Measurements from ENCODE around the gene SHPK. TPM values are rescaled to one million over a fixed set of nuclear protein-coding genes. Genes with fewer than 3 reads are reported as not detected.

The SHPK gene
- total RNA-seq, 3 donors from 2014 or later (not counting 1 experiment from before 2014, with no cell fraction given), result 5.8 to 9.3 (median 8.9) TPM

DNA sequence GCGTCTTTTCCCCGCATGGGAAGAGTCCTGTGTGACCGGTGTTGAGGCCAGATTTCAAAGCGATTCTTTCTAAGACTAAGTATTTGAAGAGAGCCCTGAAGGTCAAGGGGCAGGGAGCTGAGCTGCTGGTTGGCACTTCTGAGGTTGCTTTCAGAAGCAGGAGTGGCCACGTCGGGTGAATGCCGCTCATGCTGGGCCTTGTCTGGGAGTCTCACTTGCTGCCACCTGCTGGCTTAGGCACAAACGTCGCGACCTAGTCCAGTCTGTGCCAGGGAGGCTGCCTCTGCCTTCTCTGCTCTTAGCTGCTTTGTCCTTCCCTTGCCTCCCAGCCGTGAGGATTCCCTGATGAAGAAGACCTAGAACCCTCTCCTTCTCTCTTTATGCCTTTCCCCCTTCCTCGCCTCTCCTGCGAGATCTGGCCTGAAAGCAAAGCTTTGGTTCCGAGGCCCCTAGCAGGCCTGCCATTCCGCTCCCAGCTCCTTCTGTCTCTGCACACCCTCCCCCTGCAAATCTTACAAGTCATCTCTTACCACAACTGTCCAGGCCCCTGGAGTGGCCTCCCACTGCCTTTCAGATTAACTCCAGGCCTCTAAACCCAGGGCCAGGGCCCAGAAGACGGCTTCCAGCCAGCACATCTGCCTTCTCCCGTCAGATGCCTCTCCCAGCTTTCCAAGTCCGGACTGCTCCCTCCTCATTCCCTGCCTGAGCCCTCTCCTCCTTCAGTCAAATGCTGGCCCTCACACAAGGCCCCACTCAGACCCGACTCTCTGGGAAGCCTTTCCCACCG is 11.9 kb upstream of the SHPK start:
- Histone ChIP-seq H3K27me3 (ENCODE audit: control insufficient read depth, insufficient read depth, low read length) (no peaks in the 10 kb centered on the region), H3K4me1 (ENCODE audit: control insufficient read depth, insufficient read depth, low read length) (no peaks in the 10 kb centered on the region), H3K9me3 (ENCODE audit: control insufficient read depth, insufficient read depth, low read length) (no peaks in the 10 kb centered on the region), H3K36me3 (ENCODE audit: control insufficient read depth, insufficient read depth, low read length) (peaks cover 5% of the 10 kb centered on the region), H3K4me3 (ENCODE audit: low read length) (no peak overlapping the region), H3K27ac (ENCODE audit: low read length) (no peak overlapping the region)
- Mint-ChIP-seq H3K4me3 (no peak overlapping the region), H3K4me1 (peaks cover 0 to 8% of the 10 kb centered on the region in 2 donors), H3K27me3 (ENCODE audit: low read depth in 2 of 2) (no peaks in the 10 kb centered on the region), H3K27ac (no peak overlapping the region), H3K9me3 (no peaks in the 10 kb centered on the region), H3K36me3 (no peaks in the 10 kb centered on the region)
- TF ChIP-seq, protein P1, sequence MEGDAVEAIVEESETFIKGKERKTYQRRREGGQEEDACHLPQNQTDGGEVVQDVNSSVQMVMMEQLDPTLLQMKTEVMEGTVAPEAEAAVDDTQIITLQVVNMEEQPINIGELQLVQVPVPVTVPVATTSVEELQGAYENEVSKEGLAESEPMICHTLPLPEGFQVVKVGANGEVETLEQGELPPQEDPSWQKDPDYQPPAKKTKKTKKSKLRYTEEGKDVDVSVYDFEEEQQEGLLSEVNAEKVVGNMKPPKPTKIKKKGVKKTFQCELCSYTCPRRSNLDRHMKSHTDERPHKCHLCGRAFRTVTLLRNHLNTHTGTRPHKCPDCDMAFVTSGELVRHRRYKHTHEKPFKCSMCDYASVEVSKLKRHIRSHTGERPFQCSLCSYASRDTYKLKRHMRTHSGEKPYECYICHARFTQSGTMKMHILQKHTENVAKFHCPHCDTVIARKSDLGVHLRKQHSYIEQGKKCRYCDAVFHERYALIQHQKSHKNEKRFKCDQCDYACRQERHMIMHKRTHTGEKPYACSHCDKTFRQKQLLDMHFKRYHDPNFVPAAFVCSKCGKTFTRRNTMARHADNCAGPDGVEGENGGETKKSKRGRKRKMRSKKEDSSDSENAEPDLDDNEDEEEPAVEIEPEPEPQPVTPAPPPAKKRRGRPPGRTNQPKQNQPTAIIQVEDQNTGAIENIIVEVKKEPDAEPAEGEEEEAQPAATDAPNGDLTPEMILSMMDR (IDR thresholded peaks at IDR 0.05), result no peak
- DNase-seq (peak in 1 of 2 donors; percentile 57), ATAC-seq (peak in 2 of 3 donors; percentile 44 to 67)
- 78% methylated on average over 20 of the region's 20 CpGs for WGBS (ENCODE audit: insufficient coverage)
- intact Hi-C loops (cut with micrococcal nuclease), result no loop called here

DNA sequence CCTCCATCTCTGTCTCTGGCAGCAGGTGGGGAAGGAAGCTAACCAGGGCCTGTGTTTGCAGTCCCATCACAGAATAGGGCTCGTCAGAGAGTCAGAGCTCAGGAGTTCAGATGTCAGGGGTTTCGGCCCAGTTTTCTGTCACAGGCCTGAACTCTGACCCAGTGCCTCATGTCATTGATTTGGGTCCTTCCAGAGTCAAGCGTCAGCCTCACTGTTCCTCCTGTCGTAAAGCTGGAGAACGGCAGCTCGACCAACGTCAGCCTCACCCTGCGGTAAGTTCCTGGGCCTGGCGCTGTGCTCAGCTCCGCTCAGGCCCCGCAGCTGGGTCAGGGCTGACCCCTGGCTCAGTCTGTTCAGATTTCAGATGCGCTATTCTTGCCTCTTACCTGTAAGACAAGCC is 11.2 kb upstream of the SHPK start:
- H3K4me1 ChIP-seq (ENCODE audit: control insufficient read depth, insufficient read depth, low read length), result no peaks in the 10 kb centered on the region
- H3K9me3 ChIP-seq (ENCODE audit: control insufficient read depth, insufficient read depth, low read length), result no peaks in the 10 kb centered on the region
- peaks cover 0 to 8% of the 10 kb centered on the region in 2 donors for H3K4me1 Mint-ChIP-seq
- WGBS (ENCODE audit: insufficient coverage), result 91% methylated on average over 12 of the region's 12 CpGs
- peaks cover 5% of the 10 kb centered on the region for H3K36me3 ChIP-seq (ENCODE audit: control insufficient read depth, insufficient read depth, low read length)
- ATAC-seq (no peak), DNase-seq (no peak)
- H3K36me3 Mint-ChIP-seq, result no peaks in the 10 kb centered on the region
- no peak overlapping the region for H3K4me3 Mint-ChIP-seq
- H3K9me3 Mint-ChIP-seq, result no peaks in the 10 kb centered on the region
- no peak overlapping the region for H3K4me3 ChIP-seq (ENCODE audit: low read length)
- no peaks in the 10 kb centered on the region for H3K27me3 ChIP-seq (ENCODE audit: control insufficient read depth, insufficient read depth, low read length)
- H3K27ac ChIP-seq (ENCODE audit: low read length), result no peak overlapping the region
- TF ChIP-seq, protein P1 (IDR thresholded peaks at IDR 0.05), result no peak
- H3K27ac Mint-ChIP-seq, result no peak overlapping the region
- no peaks in the 10 kb centered on the region for H3K27me3 Mint-ChIP-seq (ENCODE audit: low read depth in 2 of 2)
- intact Hi-C loops (cut with micrococcal nuclease), result no loop called here

DNA sequence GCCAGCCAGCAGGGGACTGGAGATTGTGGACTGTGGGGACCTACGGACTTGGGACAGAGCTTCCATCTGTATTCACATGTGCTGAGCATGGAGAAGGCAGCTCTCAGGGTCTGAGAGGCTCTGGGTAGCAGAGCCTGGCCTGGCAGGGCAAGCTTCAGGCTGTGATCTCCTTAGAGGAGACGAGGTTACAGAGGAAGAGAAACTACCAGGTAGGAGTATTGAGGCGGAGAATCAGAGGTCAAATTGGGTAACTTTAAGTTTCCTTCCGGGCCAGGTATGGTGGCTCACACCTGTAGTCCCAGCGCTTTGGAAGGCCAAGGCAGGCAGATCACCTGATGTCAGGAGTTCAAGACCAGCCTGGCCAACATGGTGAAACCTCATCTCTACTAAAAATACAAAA is 9.3 kb upstream of the SHPK start:
- peaks cover 0 to 8% of the 10 kb centered on the region in 2 donors for H3K4me1 Mint-ChIP-seq
- Histone ChIP-seq H3K4me1 (ENCODE audit: control insufficient read depth, insufficient read depth, low read length) (no peaks in the 10 kb centered on the region), H3K4me3 (ENCODE audit: low read length) (no peak overlapping the region), H3K27me3 (ENCODE audit: control insufficient read depth, insufficient read depth, low read length) (no peaks in the 10 kb centered on the region), H3K36me3 (ENCODE audit: control insufficient read depth, insufficient read depth, low read length) (peaks cover 5% of the 10 kb centered on the region), H3K27ac (ENCODE audit: low read length) (no peak overlapping the region), H3K9me3 (ENCODE audit: control insufficient read depth, insufficient read depth, low read length) (no peaks in the 10 kb centered on the region)
- H3K9me3 Mint-ChIP-seq, result no peaks in the 10 kb centered on the region
- ATAC-seq (no peak), DNase-seq (no peak)
- no peak overlapping the region for H3K27ac Mint-ChIP-seq
- TF ChIP-seq, protein P1 (IDR thresholded peaks at IDR 0.05), result no peak
- no peaks in the 10 kb centered on the region for H3K36me3 Mint-ChIP-seq
- 71% methylated on average over 5 of the region's 5 CpGs for WGBS (ENCODE audit: insufficient coverage)
- no peak overlapping the region for H3K4me3 Mint-ChIP-seq
- no peaks in the 10 kb centered on the region for H3K27me3 Mint-ChIP-seq (ENCODE audit: low read depth in 2 of 2)
- intact Hi-C loops (cut with micrococcal nuclease), result no loop called here

All from natural killer cell (primary cell).